Measurements from ENCODE around the gene MOGAT2.

- no peak for TF ChIP-seq EZH2 (IDR thresholded peaks at IDR 0.05; ENCODE audit: borderline replicate concordance)
- TF ChIP-seq CTCF (IDR thresholded peaks at IDR 0.05; ENCODE audit: poor library complexity) = no peak
Observed at GRCh38 chr11:75745807-75746206, 28.2 kb downstream of the MOGAT2 start.

All from hepatocyte (in vitro differentiated cells).